Inflammatory macrophage treated with lipopolysaccharide for 4 hours (primary cell): ENCODE data around the gene TDRKH.
A peak's percentile ranks its signal among the peaks of the same experiment; 100 is the strongest.

Experiments
- DNase-seq: peaks from one replicate; pipeline ENCODE4 v3.0.0-alpha.2; 2020

The TDRKH gene

GRCh38 chr1:151790071-151790939 lies at the start of gene TDRKH:
Gene TDRKH (minus strand): TSS chr1:151790500. CDS start chr1:151783022, 7,478 bp downstream.
- peak; percentile 99 for DNase-seq

GRCh38 chr1:151839457-151840403 lies 49.4 kb upstream of the TDRKH start, which contains the start of gene C2CD4D:
Gene C2CD4D (minus strand): TSS chr1:151839820. CDS start chr1:151838989, 831 bp downstream.
- DNase-seq: no peak

GRCh38 chr1:151839082-151839412 lies 48.7 kb upstream of the TDRKH start:
- DNase-seq: no peak

- no peak for DNase-seq
Observed at GRCh38 chr1:151838222-151839081, 48.2 kb upstream of the TDRKH start.

- DNase-seq: no peak
Observed at GRCh38 chr1:151837884-151838221, 47.6 kb upstream of the TDRKH start.

GRCh38 chr1:151837197-151837596 lies 46.9 kb upstream of the TDRKH start:
- DNase-seq: no peak

- no peak for DNase-seq
Observed at GRCh38 chr1:151835596-151835995, 45.3 kb upstream of the TDRKH start.

- DNase-seq: no peak
Observed at GRCh38 chr1:151834239-151834638, 43.9 kb upstream of the TDRKH start.

- no peak for DNase-seq
Observed at GRCh38 chr1:151833172-151833900, 43.0 kb upstream of the TDRKH start.

- no peak for DNase-seq
Observed at GRCh38 chr1:151832318-151832980, 42.1 kb upstream of the TDRKH start.

- DNase-seq: no peak
Observed at GRCh38 chr1:151831605-151832004, 41.3 kb upstream of the TDRKH start, which contains the start of gene RORC. Gene RORC (minus strand): TSS chr1:151831802. CDS start chr1:151831764, 38 bp downstream.

GRCh38 chr1:151831256-151831591 lies 40.9 kb upstream of the TDRKH start:
- DNase-seq: no peak

- no peak for DNase-seq
Observed at GRCh38 chr1:151830055-151830454, 39.8 kb upstream of the TDRKH start.

GRCh38 chr1:151829352-151830046 lies 39.2 kb upstream of the TDRKH start:
- DNase-seq: no peak

- DNase-seq: peak; percentile 55
Observed at GRCh38 chr1:151828921-151829320, 38.6 kb upstream of the TDRKH start.

GRCh38 chr1:151827853-151828252 lies 37.6 kb upstream of the TDRKH start:
- DNase-seq: no peak

- no peak for DNase-seq
Observed at GRCh38 chr1:151825751-151826660, 35.7 kb upstream of the TDRKH start.

- DNase-seq: no peak
Observed at GRCh38 chr1:151825204-151825603, 34.9 kb upstream of the TDRKH start.

GRCh38 chr1:151823175-151823574 lies 32.9 kb upstream of the TDRKH start:
- no peak for DNase-seq

GRCh38 chr1:151822404-151822803 lies 32.1 kb upstream of the TDRKH start:
- DNase-seq: peak; percentile 41
